SU-DHL-6 (cell line): ENCODE measurements around the gene RHOXF1.

Source experiments
- EZH2phosphoT487 ChIP-seq: fragments of 200-600 bp; sonication (generic), shearing (Covaris generic); conservative IDR thresholded peaks from 2 replicates; pipeline ENCODE4 v1.6.1; 2018; ENCODE audit warnings: mild to moderate bottlenecking, antibody characterized with exemption, low read length, moderate library complexity, mixed read lengths
- TF ChIP-seq, protein P1 (sequence below): fragments of 200-600 bp; sonication (generic); IDR thresholded peaks from one replicate; pipeline ENCODE4 v1.5.1; 2017; ENCODE audit warnings: antibody characterized with exemption, mild to moderate bottlenecking, low read length, moderate library complexity; ENCODE audit not compliant: insufficient read depth, poor library complexity, severe bottlenecking

DNA sequence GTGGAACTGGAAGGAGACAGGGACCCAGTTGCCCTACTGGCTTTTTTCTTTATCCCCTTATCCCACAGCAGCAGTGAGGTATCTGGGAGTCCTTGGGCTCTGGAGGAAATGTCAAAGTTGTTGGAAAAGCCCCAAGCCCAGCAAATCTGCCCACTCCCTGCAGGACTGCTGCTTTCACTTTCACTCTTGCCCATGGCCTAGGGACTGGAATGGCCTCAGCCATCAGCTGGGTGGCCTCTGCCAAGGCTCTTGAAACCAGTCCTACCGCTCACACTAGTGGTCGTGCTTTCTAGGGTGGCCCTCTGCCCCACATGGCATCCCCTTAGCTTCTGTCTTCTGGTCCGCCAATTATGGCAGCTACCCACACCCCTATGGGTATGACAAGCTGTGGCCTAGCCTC, 9.7 kb upstream of the RHOXF1 start:
- TF ChIP-seq, protein P1, sequence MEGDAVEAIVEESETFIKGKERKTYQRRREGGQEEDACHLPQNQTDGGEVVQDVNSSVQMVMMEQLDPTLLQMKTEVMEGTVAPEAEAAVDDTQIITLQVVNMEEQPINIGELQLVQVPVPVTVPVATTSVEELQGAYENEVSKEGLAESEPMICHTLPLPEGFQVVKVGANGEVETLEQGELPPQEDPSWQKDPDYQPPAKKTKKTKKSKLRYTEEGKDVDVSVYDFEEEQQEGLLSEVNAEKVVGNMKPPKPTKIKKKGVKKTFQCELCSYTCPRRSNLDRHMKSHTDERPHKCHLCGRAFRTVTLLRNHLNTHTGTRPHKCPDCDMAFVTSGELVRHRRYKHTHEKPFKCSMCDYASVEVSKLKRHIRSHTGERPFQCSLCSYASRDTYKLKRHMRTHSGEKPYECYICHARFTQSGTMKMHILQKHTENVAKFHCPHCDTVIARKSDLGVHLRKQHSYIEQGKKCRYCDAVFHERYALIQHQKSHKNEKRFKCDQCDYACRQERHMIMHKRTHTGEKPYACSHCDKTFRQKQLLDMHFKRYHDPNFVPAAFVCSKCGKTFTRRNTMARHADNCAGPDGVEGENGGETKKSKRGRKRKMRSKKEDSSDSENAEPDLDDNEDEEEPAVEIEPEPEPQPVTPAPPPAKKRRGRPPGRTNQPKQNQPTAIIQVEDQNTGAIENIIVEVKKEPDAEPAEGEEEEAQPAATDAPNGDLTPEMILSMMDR, result no peak
- no peak for TF ChIP-seq EZH2phosphoT487
